NCI-H510A (cell line): ENCODE data around the gene FOXR1.

Source experiments
- DNase-seq: peaks from one replicate; lab custom pipeline; 2025; lab: John Stamatoyannopoulos, UW

Gene FOXR1

DNA sequence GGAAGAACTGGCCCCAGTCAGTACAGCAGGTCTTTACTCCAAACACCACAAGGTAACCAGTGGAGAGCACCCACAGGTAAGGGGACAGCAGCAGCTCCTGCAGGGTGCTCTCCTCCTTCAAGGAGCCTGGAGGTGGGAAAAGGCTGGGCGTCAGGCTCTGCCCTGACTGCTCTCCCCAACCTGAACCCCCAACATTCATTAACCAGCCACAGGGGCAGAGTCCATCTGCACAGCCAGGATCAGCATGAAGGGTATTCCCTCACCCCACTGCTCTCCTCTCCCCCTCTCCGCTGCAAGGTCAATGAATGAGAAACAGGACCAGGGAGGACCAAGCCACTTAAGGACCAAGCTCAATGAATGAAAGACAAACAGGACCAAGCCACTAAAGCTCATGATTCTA, 55.4 kb downstream of the FOXR1 start:
- DNase-seq = no peak

DNA sequence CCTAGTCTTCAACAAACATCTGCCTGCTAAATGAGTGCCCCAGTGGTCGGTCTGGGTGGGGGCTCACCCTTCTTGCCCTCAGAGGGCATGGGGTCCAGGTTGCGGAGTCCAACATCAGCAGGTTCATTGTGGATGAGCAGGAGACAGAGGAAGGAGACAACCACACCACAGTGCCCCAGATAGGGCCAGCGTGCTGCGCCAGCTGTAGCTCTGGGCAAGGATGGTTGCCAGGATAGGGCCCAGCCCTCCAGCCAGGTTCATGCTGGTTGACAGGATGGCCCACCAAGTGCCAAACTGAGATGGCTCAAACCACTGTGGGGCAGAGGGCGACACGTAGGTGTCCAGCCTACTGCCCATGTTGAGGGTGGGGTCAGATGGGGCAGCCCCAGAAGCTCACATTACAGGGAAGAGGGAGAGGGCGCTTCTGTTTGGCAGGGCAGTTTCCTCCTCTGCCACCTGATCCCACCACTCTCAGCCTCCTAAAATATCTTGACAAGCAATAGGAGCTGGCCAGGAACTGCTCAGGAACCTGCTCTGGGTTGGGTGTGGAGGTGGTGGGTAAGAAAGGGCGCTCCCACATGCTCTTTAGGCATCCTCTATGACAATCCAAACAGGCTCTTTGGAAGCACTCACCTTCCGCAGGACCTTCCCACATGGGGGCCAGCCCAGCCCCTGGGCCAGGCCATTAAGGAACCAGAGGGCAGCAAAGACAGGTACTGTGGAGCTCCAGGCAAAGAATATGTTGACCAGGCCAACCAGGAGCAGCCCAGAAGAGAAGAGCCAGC, 56.2 kb downstream of the FOXR1 start:
- DNase-seq = no peak

DNA sequence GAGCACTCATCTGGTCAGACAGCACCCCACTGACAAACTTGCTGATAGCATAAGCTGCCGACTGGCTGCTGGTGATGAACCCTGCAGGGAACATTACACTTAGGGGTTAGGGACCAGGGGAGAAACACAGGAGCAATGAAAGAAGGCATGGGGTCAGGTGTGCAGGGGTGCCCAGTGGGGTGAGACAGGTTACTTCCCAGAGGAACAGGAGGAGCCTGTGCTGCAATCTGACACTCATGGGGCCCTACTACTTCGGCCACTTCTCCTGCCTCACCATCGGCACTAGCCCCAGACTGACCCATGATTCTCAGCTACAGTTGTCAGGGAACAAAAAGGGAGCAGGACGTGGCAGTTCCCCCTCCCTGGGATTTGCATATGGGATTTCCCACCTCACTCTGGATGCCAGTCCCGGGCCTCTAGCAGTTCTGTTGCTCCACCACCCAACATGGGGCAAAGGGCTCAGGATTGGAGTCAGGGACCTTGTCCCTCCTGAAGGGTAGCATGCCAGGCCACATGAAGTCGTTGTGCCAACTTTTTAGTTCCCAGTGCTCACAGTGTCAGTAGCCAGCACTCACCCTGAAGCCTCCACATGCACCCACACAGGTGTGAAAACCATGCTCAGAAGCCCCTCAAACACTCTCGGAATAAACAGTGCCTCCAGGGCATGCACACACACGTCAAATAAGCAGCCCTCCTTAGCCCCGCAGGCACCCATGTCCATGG, 56.9 kb downstream of the FOXR1 start:
- DNase-seq = no peak

DNA sequence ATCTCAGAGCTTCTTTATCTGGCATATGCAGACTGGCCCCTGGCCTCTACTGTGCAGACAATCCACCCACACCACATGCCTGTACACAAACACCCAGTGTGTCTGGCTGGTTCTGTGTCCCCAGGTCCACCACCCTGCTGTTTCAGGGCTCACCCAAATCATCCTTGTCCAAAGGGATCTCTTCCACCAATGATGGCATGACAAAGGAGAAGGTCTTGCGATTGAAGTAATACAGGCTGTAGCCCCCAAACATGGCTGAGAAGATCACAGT, 57.4 kb downstream of the FOXR1 start:
- DNase-seq = no peak

DNA sequence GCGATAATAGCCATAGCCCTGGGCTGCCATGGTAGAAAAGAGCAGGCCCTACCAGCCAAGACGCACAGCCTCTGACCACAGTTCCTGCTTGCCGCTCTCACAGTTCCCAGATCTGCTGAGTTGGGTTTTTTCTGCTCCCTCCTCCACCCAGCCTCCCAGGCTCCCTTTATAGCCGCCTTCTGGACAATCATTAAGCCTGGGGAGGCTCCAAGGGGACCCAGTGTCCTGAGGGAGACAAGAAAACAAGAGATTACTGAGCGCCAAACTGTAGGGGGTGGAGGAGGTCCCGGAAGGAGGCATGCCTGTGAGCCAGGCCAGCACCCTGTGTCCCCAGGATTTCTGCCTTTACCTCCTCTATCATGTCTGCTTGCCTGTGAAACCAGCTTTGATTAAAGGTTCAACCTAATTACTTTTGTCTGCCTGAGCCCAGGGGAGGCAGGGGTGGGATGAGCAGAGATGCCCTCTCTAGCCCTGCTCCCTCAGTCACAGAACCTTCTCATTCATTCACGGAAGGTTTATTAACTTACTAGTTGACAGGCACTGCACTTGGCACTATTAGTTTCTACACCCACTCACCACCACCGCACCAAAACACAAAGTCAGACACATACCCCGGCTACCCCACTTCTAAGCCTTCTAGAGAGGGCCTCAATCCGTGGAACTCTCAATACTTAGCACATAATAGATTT, 57.9 kb downstream of the FOXR1 start:
- DNase-seq = no peak

DNA sequence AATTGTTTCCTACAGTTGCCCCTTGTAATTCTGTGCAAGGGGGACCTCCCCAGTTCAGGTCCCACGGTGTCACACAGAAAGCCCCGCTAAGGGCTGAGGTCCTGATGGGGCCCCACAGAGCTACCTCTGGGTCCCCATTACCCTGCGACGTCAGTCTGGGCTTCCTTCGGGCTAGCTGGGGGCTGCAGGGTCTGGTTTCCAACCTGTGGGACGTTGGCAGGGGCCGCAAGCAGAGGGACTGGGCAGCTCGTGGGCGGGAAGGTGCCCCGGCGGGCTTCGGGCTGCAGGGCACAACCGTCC, 58.4 kb downstream of the FOXR1 start:
- no peak for DNase-seq

DNA sequence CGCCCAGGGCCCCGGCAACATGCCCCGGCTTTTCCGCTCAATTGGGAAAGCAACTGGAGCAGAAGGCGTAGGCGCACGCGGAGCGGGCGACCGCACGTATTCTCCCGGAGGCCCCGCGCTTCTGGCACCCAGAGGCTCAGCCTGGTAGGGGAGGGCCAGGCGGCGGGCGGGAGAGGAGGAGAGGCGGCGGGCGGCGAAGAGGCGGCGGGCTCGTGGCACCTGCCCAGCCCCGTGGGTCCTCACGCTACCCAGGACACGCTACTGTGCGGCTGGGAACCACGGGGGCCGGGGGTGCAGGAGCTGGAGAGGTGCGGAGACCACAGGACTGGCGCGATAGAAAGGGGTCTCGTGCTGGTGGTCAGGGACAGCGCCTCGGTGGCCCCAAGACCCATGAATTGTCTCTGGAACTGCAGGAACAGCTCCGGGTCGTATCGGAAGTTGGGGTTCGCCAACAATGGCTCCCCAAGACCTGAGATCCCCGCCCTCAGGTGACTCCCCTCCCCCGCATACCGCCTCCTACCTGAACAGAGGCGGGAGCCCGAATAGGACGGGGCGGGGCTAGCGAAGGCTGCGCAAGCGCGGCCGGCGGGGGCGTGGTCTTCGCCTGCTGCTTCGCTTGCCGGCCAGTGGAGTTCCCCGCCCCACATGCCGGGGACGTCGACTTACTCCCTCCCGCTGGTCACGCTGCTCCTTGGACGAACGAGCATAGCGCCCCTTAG, 58.9 kb downstream of the FOXR1 start, which contains the start of gene SLC37A4:
SLC37A4 (minus strand) TSS at position 549 of the 719 bp plus-strand sequence.
- peak; percentile 94 for DNase-seq
